GM18870 (cell line): ENCODE measurements around the gene TCF7.
A peak's percentile ranks its signal among the peaks of the same experiment; 100 is the strongest.
"Not testable (repeated sequence)": the region's sequence is repeated elsewhere in the genome, so short reads cannot be mapped to it uniquely, and the experiment has no call there.

Experiments used
- ATAC-seq: cut with Tn5 transposase; IDR thresholded peaks from one replicate; pipeline ENCODE4 v1.9.1; 2021; ENCODE audit warnings: moderate library complexity; ENCODE audit not compliant: unreplicated experiment

TCF7 gene

GRCh38 chr5:134142806-134143205 lies 28.3 kb downstream of the TCF7 start:
- no peak for ATAC-seq

GRCh38 chr5:134143431-134143830 lies 28.9 kb downstream of the TCF7 start:
- no peak for ATAC-seq

GRCh38 chr5:134143944-134144941 lies 29.8 kb downstream of the TCF7 start:
- no peak for ATAC-seq

- ATAC-seq = no peak
Measured at GRCh38 chr5:134145041-134145757, 30.7 kb downstream of the TCF7 start.

- peak; percentile 56 for ATAC-seq
Measured at GRCh38 chr5:134145779-134146581, 31.5 kb downstream of the TCF7 start.

GRCh38 chr5:134146651-134147518 lies 32.4 kb downstream of the TCF7 start:
- no peak for ATAC-seq

GRCh38 chr5:134148316-134148715 lies 33.8 kb downstream of the TCF7 start:
- no peak for ATAC-seq

GRCh38 chr5:134148986-134149539 lies 34.6 kb downstream of the TCF7 start:
- no peak for ATAC-seq

- no peak for ATAC-seq
Measured at GRCh38 chr5:134149571-134150303, 35.3 kb downstream of the TCF7 start.

GRCh38 chr5:134151723-134152122 lies 37.2 kb downstream of the TCF7 start:
- no peak for ATAC-seq

GRCh38 chr5:134152173-134152832 lies 37.8 kb downstream of the TCF7 start:
- not testable (repeated sequence) for ATAC-seq

GRCh38 chr5:134153241-134153640 lies 38.8 kb downstream of the TCF7 start:
- no peak for ATAC-seq

- no peak for ATAC-seq
Measured at GRCh38 chr5:134153657-134154056, 39.2 kb downstream of the TCF7 start.

- no peak for ATAC-seq
Measured at GRCh38 chr5:134161513-134162395, 47.3 kb downstream of the TCF7 start.

GRCh38 chr5:134162592-134162991 lies 48.1 kb downstream of the TCF7 start:
- ATAC-seq = no peak

GRCh38 chr5:134171972-134172371 lies 57.5 kb downstream of the TCF7 start:
- no peak for ATAC-seq
